ENCODE measurements around the gene GPR12. TPM values are rescaled to one million over a fixed set of nuclear protein-coding genes. Genes with fewer than 3 reads are reported as not detected.

The GPR12 gene
- total and polyA plus RNA-seq, 12 donors = not detected

- intact Hi-C loops (cut with DNase I) = loop anchor here (5.0 kb wide), 1 partner anchor 227 kb away; no protein-coding TSS in a partner anchor
- Histone ChIP-seq H3K27ac (no peak overlapping the region), H3K4me3 (no peak overlapping the region), H3K36me3 (replicated peaks in 1 of 2) (no peaks in the 10 kb centered on the region), H3K27me3 (no peaks in the 10 kb centered on the region), H3K4me1 (replicated peaks in 1 of 2) (no peaks in the 10 kb centered on the region), H3K9me3 (replicated peaks in 1 of 3) (no peaks in the 10 kb centered on the region)
- DNase-seq = no peak
- 80 to 96% (median 89%) methylated on average over 3 to 4 of the region's 4 CpGs for WGBS, 4 donors
- no peak for TF ChIP-seq CTCF (IDR thresholded peaks at IDR 0.05)
- TF ChIP-seq POLR2A (IDR thresholded peaks at IDR 0.05) = no peak
These were observed 55.0 kb downstream of the GPR12 start for GRCh38 chr13:26705536-26705935.

Other genes starting within 250 kb of the GPR12 start
- gene WASF3, start 203.1 kb downstream of the GPR12 start, total RNA-seq = 10 to 100 TPM; 21.0 to 63.3 (median 40.2) TPM
- 10 to 100 TPM; 12.6 to 40.9 (median 18.1) TPM for gene WASF3, start 203.1 kb downstream of the GPR12 start, polyA plus RNA-seq

Data from adrenal gland (tissue), 12 donors.